ENCODE results near the gene SDK1. TPM values are rescaled to one million over a fixed set of nuclear protein-coding genes. Genes with fewer than 3 reads are reported as not detected.

SDK1 gene
- total RNA-seq, 1 donor from 2014 or later, result 1.3 TPM

GRCh38 chr7:4245866-4246470 lies 944.9 kb downstream of the SDK1 start:
- CTCF ChIA-PET, result no interaction called here
- H3K9me3 Mint-ChIP-seq, result peaks cover 16% of the 10 kb centered on the region
- POLR2A ChIA-PET, result no interaction called here
- intact Hi-C loops (cut with micrococcal nuclease), result no loop called here
- H3K4me3 Mint-ChIP-seq, result no peak overlapping the region
- H3K36me3 Mint-ChIP-seq (ENCODE audit: low read depth), result no peaks in the 10 kb centered on the region
- H3K4me1 Mint-ChIP-seq, result no peaks in the 10 kb centered on the region
- no peak overlapping the region for H3K27ac Mint-ChIP-seq
- ATAC-seq (ENCODE audit: low read depth), result no peak
- DNase-seq, result no peak
- H3K27me3 Mint-ChIP-seq, result no peaks in the 10 kb centered on the region
- TF ChIP-seq CTCF (IDR thresholded peaks at IDR 0.05), result no peak

GRCh38 chr7:4246536-4246935 lies 945.5 kb downstream of the SDK1 start:
- no peaks in the 10 kb centered on the region for H3K36me3 Mint-ChIP-seq (ENCODE audit: low read depth)
- TF ChIP-seq CTCF (IDR thresholded peaks at IDR 0.05), result no peak
- H3K27ac Mint-ChIP-seq, result no peak overlapping the region
- CTCF ChIA-PET, result no interaction called here
- intact Hi-C loops (cut with micrococcal nuclease), result no loop called here
- no peaks in the 10 kb centered on the region for H3K4me1 Mint-ChIP-seq
- POLR2A ChIA-PET, result no interaction called here
- H3K4me3 Mint-ChIP-seq, result no peak overlapping the region
- ATAC-seq (ENCODE audit: low read depth) (no peak), DNase-seq (no peak)
- no peaks in the 10 kb centered on the region for H3K27me3 Mint-ChIP-seq
- H3K9me3 Mint-ChIP-seq, result peaks cover 20% of the 10 kb centered on the region

GRCh38 chr7:4247106-4247876 lies 946.2 kb downstream of the SDK1 start:
- DNase-seq (no peak), ATAC-seq (ENCODE audit: low read depth) (no peak)
- no peaks in the 10 kb centered on the region for H3K36me3 Mint-ChIP-seq (ENCODE audit: low read depth)
- H3K4me1 Mint-ChIP-seq, result no peaks in the 10 kb centered on the region
- TF ChIP-seq CTCF (IDR thresholded peaks at IDR 0.05), result no peak
- no peak overlapping the region for H3K4me3 Mint-ChIP-seq
- POLR2A ChIA-PET, result no interaction called here
- CTCF ChIA-PET, result no interaction called here
- H3K27ac Mint-ChIP-seq, result no peak overlapping the region
- no peaks in the 10 kb centered on the region for H3K27me3 Mint-ChIP-seq
- peaks cover 24% of the 10 kb centered on the region for H3K9me3 Mint-ChIP-seq
- intact Hi-C loops (cut with micrococcal nuclease), result no loop called here

- intact Hi-C loops (cut with micrococcal nuclease), result no loop called here
- Mint-ChIP-seq H3K36me3 (ENCODE audit: low read depth) (no peaks in the 10 kb centered on the region), H3K27ac (no peak overlapping the region)
Measured at GRCh38 chr7:4248295-4248694, 947.2 kb downstream of the SDK1 start.

More at GRCh38 chr7:4248295-4248694, 947.2 kb downstream of the SDK1 start:
- POLR2A ChIA-PET, result no interaction called here
- DNase-seq (no peak), ATAC-seq (ENCODE audit: low read depth) (no peak)
- Mint-ChIP-seq H3K4me1 (no peaks in the 10 kb centered on the region), H3K9me3 (peaks cover 30% of the 10 kb centered on the region), H3K4me3 (no peak overlapping the region), H3K27me3 (no peaks in the 10 kb centered on the region)
- CTCF ChIA-PET, result no interaction called here
- TF ChIP-seq CTCF (IDR thresholded peaks at IDR 0.05), result no peak

Data from activated B cell treated with CpG ODN at 0.5 μM for 24 hours (primary cell).